Upper lobe of right lung (tissue), 1 donor: ENCODE data around the gene INPP4B. TPM values are rescaled to one million over a fixed set of nuclear protein-coding genes. Genes with fewer than 3 reads are reported as not detected.
"Not testable (repeated sequence)": the region's sequence is repeated elsewhere in the genome, so short reads cannot be mapped to it uniquely, and the experiment has no call there.

ENCODE experiments used
- ATAC-seq: fragments of 200-7000 bp; cut with Tn5 transposase; one replicate; pipeline ENCODE4 v1.9.1; 2020; ENCODE audit warnings: mild to moderate bottlenecking, moderate library complexity
- DNase-seq: peaks from one replicate; pipeline ENCODE4 v3.0.0-alpha.2; 2020
- H3K27ac ChIP-seq: fragments of 200-600 bp; one replicate; pipeline ENCODE4 v1.8.0; 2022
- H3K27me3 ChIP-seq: fragments of 200-600 bp; one replicate; pipeline ENCODE4 v1.8.0; 2022; ENCODE audit warnings: mild to moderate bottlenecking
- H3K36me3 ChIP-seq: fragments of 200-600 bp; one replicate; pipeline ENCODE4 v1.8.0; 2022
- H3K4me1 ChIP-seq: fragments of 200-600 bp; one replicate; pipeline ENCODE4 v1.8.0; 2022
- H3K4me3 ChIP-seq: fragments of 200-600 bp; one replicate; pipeline ENCODE4 v1.8.0; 2022; ENCODE audit warnings: mild to moderate bottlenecking
- H3K9me3 ChIP-seq: fragments of 200-600 bp; one replicate; pipeline ENCODE4 v1.8.0; 2022
- intact Hi-C: fragments of 100-400 bp; cut with DNase I; formaldehyde crosslinking; loops from one replicate; pipeline ENCODE4 v1.11.0; 2022
- total RNA-seq: library from RNA; stranded (reverse); fragmentation: NEBNext Ultra II Directional; extraction: Animal tissue kit (Norgen Biotek cat#: 25700); gene quantifications from one replicate; pipeline ENCODE4 v1.2.1, GENCODE V29; 2021
- TF ChIP-seq, protein P1 (sequence below): fragments of 200-600 bp; IDR thresholded peaks from one replicate; pipeline ENCODE4 v1.8.0; 2022; ENCODE audit warnings: antibody characterized with exemption
- donor health status: DM: no; HTN: yes; CAD: no; lungs with severe emphysema.

INPP4B gene
- total RNA-seq, 1 donor from 2014 or later = 20.7 TPM

DNA sequence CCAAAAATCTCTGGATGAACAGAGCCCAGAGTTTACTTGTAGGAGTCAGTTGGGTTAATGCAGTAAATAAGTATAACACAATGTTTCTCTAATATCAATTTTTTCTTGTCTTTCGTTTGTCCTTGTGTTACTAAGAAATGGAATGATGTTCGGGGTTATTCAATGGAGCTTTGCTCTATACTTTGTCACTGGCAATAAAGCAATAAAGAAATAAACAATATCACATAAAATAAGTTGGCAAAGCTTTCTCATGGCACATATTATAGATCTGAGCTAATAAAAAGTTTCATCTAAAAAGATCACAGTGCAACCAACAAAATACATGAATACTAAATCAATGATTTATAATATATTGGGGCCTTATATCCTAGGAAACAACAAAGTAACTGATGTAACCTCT is 32.7 kb downstream of the INPP4B start:
- DNase-seq = no peak
- Histone ChIP-seq H3K36me3 (no peaks in the 10 kb centered on the region), H3K9me3 (no peaks in the 10 kb centered on the region), H3K4me1 (no peaks in the 10 kb centered on the region), H3K27me3 (no peaks in the 10 kb centered on the region), H3K27ac (no peak overlapping the region), H3K4me3 (no peak overlapping the region)
- TF ChIP-seq, protein P1, sequence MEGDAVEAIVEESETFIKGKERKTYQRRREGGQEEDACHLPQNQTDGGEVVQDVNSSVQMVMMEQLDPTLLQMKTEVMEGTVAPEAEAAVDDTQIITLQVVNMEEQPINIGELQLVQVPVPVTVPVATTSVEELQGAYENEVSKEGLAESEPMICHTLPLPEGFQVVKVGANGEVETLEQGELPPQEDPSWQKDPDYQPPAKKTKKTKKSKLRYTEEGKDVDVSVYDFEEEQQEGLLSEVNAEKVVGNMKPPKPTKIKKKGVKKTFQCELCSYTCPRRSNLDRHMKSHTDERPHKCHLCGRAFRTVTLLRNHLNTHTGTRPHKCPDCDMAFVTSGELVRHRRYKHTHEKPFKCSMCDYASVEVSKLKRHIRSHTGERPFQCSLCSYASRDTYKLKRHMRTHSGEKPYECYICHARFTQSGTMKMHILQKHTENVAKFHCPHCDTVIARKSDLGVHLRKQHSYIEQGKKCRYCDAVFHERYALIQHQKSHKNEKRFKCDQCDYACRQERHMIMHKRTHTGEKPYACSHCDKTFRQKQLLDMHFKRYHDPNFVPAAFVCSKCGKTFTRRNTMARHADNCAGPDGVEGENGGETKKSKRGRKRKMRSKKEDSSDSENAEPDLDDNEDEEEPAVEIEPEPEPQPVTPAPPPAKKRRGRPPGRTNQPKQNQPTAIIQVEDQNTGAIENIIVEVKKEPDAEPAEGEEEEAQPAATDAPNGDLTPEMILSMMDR = no peak
- no peak for ATAC-seq
- intact Hi-C loops = no loop called here

DNA sequence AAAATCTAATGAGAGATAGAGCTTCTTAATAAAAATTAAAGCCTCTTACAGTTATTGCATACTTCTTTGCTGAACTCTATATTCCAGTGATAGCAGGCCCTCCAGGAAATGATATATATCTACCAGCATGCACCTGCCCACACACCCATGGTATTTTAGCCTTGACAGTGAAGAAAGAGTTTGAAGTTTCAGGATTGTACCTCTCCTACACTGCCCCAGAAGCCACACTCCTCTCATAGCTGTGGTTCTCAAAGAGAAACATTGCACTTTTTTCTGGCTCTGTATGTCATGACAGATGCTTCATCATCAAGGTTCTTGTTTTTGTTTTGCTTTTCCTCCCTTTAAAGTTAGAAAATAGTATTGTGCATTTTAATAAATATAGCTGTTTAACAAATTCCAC is 34.0 kb downstream of the INPP4B start:
- no peaks in the 10 kb centered on the region for H3K9me3 ChIP-seq
- TF ChIP-seq, protein P1 = no peak
- DNase-seq (no peak), ATAC-seq (no peak)
- no peak overlapping the region for H3K27ac ChIP-seq
- H3K4me3 ChIP-seq = no peak overlapping the region
- intact Hi-C loops = no loop called here
- H3K27me3 ChIP-seq = no peaks in the 10 kb centered on the region
- H3K36me3 ChIP-seq = no peaks in the 10 kb centered on the region
- no peaks in the 10 kb centered on the region for H3K4me1 ChIP-seq

DNA sequence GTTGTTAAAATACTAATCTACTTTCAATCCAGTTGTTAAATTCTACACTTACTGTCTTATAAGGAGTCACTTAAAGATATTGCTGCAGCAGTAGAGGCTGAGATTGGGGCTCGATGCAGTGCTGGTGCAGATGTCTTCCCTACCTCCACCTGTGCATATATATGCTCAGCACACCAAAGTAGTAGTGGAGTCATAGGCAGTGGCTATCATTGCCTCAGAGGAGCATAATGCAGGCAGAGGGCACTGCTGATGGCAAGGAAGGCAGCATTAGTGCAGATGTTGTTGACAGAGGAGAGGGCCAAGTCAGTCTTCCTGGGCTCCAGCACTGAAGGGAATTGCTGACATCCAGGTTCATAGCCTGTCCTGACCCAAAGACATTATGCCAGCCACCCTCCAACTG is 35.1 kb downstream of the INPP4B start:
- ATAC-seq (peak; percentile 14), DNase-seq (no peak)
- Histone ChIP-seq H3K27me3 (no peaks in the 10 kb centered on the region), H3K36me3 (no peaks in the 10 kb centered on the region), H3K4me3 (no peak overlapping the region), H3K4me1 (no peaks in the 10 kb centered on the region), H3K9me3 (no peaks in the 10 kb centered on the region), H3K27ac (no peak overlapping the region)
- intact Hi-C loops = no loop called here
- TF ChIP-seq, protein P1 = no peak

DNA sequence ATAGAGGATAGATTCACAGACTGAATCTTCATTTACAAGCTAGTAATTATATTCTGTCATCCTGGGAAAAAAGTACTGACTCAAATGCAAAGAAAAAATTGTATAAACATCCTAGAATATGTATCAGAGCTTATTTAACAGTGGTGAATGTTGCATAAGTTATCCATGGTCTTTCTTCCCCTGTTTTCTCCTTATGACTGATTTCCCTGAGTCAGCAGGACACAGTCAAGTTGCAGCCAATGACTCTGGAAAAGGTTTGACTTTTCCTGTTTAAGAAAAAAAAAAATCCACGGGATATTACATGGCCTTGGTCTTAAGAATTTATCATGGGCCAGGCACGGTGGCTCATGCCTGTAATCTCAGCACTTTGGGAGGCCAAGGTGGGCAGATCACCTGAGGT is 36.5 kb downstream of the INPP4B start:
- ATAC-seq (no peak), DNase-seq (no peak)
- Histone ChIP-seq H3K4me1 (no peaks in the 10 kb centered on the region), H3K4me3 (no peak overlapping the region), H3K27me3 (no peaks in the 10 kb centered on the region), H3K27ac (no peak overlapping the region), H3K36me3 (no peaks in the 10 kb centered on the region), H3K9me3 (no peaks in the 10 kb centered on the region)
- intact Hi-C loops = no loop called here
- TF ChIP-seq, protein P1 = no peak

DNA sequence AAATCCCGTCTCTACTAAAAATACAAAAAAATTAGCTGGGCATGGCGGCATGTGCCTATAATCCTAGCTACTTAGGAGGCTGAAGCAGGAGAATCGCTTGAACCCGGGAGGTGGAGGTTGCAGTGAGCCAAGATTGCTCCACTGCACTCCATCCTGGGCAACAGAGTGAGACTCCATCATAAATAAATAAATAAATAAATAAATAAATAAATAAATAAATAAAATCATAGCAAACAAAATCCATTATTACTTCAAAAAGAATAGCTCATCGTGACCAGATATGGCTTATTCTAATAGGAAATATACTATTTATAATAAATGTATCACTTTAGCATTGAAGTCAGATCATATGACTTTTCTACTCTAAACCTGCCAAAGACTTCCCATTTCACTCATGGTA is 42.2 kb downstream of the INPP4B start:
- ATAC-seq, H3K4me1 ChIP-seq, DNase-seq, H3K4me3 ChIP-seq, H3K9me3 ChIP-seq, H3K27me3 ChIP-seq, intact Hi-C loops, H3K27ac ChIP-seq, H3K36me3 ChIP-seq: not testable (repeated sequence)

DNA sequence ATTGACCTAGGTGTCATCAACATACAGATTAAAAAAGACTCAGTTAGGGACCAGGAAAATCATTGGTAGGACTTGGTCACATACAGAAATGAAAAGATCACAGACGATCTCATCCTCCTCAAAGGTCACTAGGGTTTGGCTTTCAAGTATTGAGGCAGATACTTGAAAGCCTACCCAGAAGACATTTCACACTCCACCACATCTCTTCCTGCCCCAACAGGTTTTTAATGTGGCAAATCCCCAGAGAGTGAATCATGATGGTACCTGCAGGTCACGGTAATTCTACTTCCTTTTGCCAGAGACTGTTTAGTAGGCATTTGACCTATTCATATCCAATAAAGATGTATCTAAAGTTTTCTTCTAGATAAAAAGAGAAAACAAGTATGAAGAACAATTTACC is 44.1 kb downstream of the INPP4B start:
- H3K4me1 ChIP-seq = no peaks in the 10 kb centered on the region
- no peaks in the 10 kb centered on the region for H3K27me3 ChIP-seq
- ATAC-seq = no peak
- no peaks in the 10 kb centered on the region for H3K9me3 ChIP-seq
- no peak for DNase-seq
- TF ChIP-seq, protein P1 = no peak
- H3K27ac ChIP-seq = no peak overlapping the region
- intact Hi-C loops = no loop called here
- H3K4me3 ChIP-seq = no peak overlapping the region
- H3K36me3 ChIP-seq = no peaks in the 10 kb centered on the region
